A673 (cell line): Measurements from ENCODE around the gene SIK2. TPM values are rescaled to one million over a fixed set of nuclear protein-coding genes. Genes with fewer than 3 reads are reported as not detected.

Experiments used
- BruUV-seq: library from RNA; stranded (reverse); fragments of 400-500 nt; replicated peaks from 2 replicates; lab custom pipeline; 2021; lab: Mats Ljungman, UMichigan
- CTCF ChIA-PET: fragments of 300-600 bp; sonication (Branson Sonifier 250); formaldehyde crosslinking; loops from one replicate; lab custom pipeline; 2022; ENCODE audit warnings: antibody characterized with exemption; lab: Charles Lee
- POLR2A ChIA-PET: fragments of 300-600 bp; sonication (Branson Sonifier 250); formaldehyde crosslinking; loops from one replicate; lab custom pipeline; 2022; ENCODE audit warnings: antibody characterized with exemption; ENCODE audit not compliant: low non-redundant PET; lab: Charles Lee
- DNase-seq: peaks from one replicate; pipeline ENCODE4 v3.0.0-alpha.2; 2015; ENCODE audit warnings: low spot score
- H3K27ac ChIP-seq: fragments of 200-600 bp; sonication (generic); 2 replicates; pipeline ENCODE4 v1.5.1; 2016; ENCODE audit warnings: mixed run types, low read depth, mild to moderate bottlenecking, mixed read lengths, antibody characterized with exemption, low read length; ENCODE audit not compliant: poor library complexity, severe bottlenecking
- H3K27me3 ChIP-seq: fragments of 200-600 bp; sonication (generic); replicated peaks from 2 replicates; pipeline ENCODE4 v1.6.1; 2017; ENCODE audit warnings: mixed run types, low read depth, mild to moderate bottlenecking, mixed read lengths, antibody characterized with exemption, low read length; ENCODE audit not compliant: insufficient read depth, poor library complexity
- H3K36me3 ChIP-seq: fragments of 200-600 bp; sonication (generic); 2 replicates; pipeline ENCODE4 v1.6.1; 2016; ENCODE audit warnings: mixed run types, mild to moderate bottlenecking, mixed read lengths, antibody characterized with exemption, low read length; ENCODE audit not compliant: insufficient read depth, poor library complexity, severe bottlenecking
- H3K4me1 ChIP-seq: fragments of 200-600 bp; sonication (generic); 2 replicates; pipeline ENCODE4 v1.6.1; 2017; ENCODE audit warnings: mixed run types, mild to moderate bottlenecking, mixed read lengths, antibody characterized with exemption, low read length; ENCODE audit not compliant: insufficient read depth, poor library complexity, severe bottlenecking
- H3K4me3 ChIP-seq: fragments of 200-600 bp; sonication (generic); 2 replicates; pipeline ENCODE4 v1.5.1; 2016; ENCODE audit warnings: low read depth, mixed run types, mild to moderate bottlenecking, mixed read lengths, low read length; ENCODE audit not compliant: poor library complexity, severe bottlenecking
- H3K9me3 ChIP-seq: fragments of 200-600 bp; sonication (generic); 2 replicates; pipeline ENCODE4 v1.6.1; 2016; ENCODE audit warnings: mixed run types, low read depth, mild to moderate bottlenecking, mixed read lengths, antibody characterized with exemption, low read length; ENCODE audit not compliant: poor library complexity, severe bottlenecking
- EZH2 ChIP-seq: fragments of 200-600 bp; sonication (generic); IDR thresholded peaks from 2 replicates; pipeline ENCODE4 v1.6.1; 2017; ENCODE audit warnings: borderline replicate concordance, low read depth, mild to moderate bottlenecking, mixed read lengths, antibody characterized with exemption, low read length; ENCODE audit not compliant: poor library complexity, severe bottlenecking
- intact Hi-C: fragments of 100-400 bp; cut with micrococcal nuclease; formaldehyde crosslinking; loops from one replicate; pipeline ENCODE4 v1.10.0; 2022; ENCODE audit not compliant: unreplicated experiment
- total RNA-seq: library from RNA; stranded (reverse); gene quantifications from 2 replicates; pipeline ENCODE4 v1.2.3, GENCODE V29; 2021
- TF ChIP-seq, protein P1 (sequence below): fragments of 300-800, 200-600 bp; sonication (generic); conservative IDR thresholded peaks from 2 replicates; pipeline ENCODE4 v1.5.1; 2017; ENCODE audit warnings: low read depth, mild to moderate bottlenecking, antibody characterized with exemption, low read length, moderate library complexity, mixed read lengths

The SIK2 gene
- total RNA-seq, 1 experiment from 2014 or later: 18.7 TPM

DNA sequence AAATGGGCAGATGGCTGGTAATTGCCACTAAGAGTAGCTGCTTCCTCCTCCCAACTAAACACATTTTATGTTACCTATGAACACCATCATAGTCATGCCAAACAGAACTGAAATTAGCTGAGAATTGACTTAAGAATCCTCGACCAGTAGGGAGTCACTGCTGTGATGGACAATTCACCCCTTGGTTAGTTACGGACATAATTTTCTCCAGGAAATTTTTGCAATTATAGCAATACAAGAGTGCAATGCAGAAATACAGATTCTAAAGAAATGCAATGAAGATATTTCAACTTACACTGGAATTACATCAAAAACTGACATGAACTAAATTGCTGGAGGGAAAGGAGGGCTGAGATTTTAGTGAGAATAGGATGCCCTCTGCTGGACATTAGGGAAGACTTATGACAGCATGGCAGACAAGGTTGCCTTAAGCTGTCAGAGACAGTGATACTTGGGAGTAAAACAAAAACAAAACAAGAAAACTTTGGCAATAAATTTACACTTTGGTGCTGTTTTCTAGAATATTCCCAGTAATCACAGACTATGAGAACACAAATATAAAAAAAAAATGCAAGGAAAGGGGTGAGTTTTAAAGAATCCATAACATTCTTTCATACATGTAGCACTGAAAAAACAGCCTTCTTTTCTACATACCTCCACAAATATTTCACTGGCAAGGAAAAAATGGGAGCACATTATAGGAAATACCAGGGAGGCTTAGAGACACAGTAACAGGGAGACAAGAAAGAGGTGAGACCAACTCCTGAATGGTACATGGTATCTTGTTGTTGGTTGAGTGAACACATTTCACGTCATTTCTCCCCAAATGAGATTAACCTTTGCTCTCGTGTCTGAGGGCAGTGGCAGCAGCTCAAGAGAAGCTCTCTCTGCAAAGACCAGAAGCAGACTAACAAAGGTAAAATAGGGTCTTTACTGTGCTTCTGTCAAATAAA is 175.1 kb downstream of the SIK2 start:
- H3K27ac ChIP-seq: peak overlapping the region; percentile 7
- no peaks in the 10 kb centered on the region for H3K27me3 ChIP-seq
- H3K36me3 ChIP-seq: no peaks in the 10 kb centered on the region
- TF ChIP-seq, protein P1, sequence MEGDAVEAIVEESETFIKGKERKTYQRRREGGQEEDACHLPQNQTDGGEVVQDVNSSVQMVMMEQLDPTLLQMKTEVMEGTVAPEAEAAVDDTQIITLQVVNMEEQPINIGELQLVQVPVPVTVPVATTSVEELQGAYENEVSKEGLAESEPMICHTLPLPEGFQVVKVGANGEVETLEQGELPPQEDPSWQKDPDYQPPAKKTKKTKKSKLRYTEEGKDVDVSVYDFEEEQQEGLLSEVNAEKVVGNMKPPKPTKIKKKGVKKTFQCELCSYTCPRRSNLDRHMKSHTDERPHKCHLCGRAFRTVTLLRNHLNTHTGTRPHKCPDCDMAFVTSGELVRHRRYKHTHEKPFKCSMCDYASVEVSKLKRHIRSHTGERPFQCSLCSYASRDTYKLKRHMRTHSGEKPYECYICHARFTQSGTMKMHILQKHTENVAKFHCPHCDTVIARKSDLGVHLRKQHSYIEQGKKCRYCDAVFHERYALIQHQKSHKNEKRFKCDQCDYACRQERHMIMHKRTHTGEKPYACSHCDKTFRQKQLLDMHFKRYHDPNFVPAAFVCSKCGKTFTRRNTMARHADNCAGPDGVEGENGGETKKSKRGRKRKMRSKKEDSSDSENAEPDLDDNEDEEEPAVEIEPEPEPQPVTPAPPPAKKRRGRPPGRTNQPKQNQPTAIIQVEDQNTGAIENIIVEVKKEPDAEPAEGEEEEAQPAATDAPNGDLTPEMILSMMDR: peak; percentile 93
- TF ChIP-seq EZH2: no peak
- no peaks in the 10 kb centered on the region for H3K9me3 ChIP-seq
- ChIA-PET POLR2A (no interaction called here), CTCF (interaction anchor here (0.5 to 2.2 kb wide), 15 partner anchors 11 to 328 kb away, joined by 3 to 17 read pairs (median 4); partner anchors contain the start of genes PPP2R1B and SIK2)
- no peak overlapping the region for H3K4me3 ChIP-seq
- intact Hi-C loops: loop anchor here (1.0 kb wide), 2 partner anchors 175 to 323 kb away; partner anchors contain the start of gene SIK2
- peak; percentile 88 for DNase-seq
- BruUV-seq: no TSS peak
- peaks cover 7% of the 10 kb centered on the region for H3K4me1 ChIP-seq

GRCh38 chr11:111778047-111778558 is 175.9 kb downstream of the SIK2 start:
- intact Hi-C loops: no loop called here
- Histone ChIP-seq H3K36me3 (no peaks in the 10 kb centered on the region), H3K27me3 (no peaks in the 10 kb centered on the region), H3K4me3 (no peak overlapping the region), H3K27ac (peak overlapping the region; percentile 7), H3K4me1 (peaks cover 9% of the 10 kb centered on the region), H3K9me3 (no peaks in the 10 kb centered on the region)
- no TSS peak for BruUV-seq
- TF ChIP-seq, protein P1: no peak
- TF ChIP-seq EZH2: no peak
- ChIA-PET POLR2A (no interaction called here), CTCF (interaction anchor here (0.7 to 2.2 kb wide), 3 partner anchors 63 to 175 kb away, joined by 4 to 17 read pairs (median 6); partner anchors contain the start of gene SIK2)
- DNase-seq: no peak

DNA sequence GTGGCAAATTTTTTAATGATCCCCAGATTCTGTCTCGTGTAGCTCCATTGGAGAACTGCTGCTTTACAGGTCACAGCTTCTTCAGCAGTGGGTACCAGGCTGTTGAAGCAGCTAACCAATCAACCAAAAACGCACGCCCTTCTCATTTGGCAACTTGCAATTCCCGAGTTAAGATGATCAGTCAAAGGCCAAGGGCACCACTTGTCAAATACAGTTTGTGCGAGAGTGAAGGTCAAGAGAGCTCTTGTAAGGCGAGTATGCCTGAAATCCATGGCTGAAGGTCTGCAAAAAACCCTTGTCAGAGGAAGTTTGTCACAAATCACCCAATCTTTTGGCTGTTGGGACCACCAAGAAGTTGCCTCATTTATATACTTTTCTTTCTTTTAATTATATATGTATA is 176.9 kb downstream of the SIK2 start:
- CTCF ChIA-PET: no interaction called here
- TF ChIP-seq, protein P1: no peak
- TF ChIP-seq EZH2: no peak
- intact Hi-C loops: no loop called here
- POLR2A ChIA-PET: no interaction called here
- Histone ChIP-seq H3K9me3 (no peaks in the 10 kb centered on the region), H3K36me3 (no peaks in the 10 kb centered on the region), H3K4me3 (no peak overlapping the region), H3K27ac (no peak overlapping the region), H3K4me1 (peaks cover 9% of the 10 kb centered on the region), H3K27me3 (no peaks in the 10 kb centered on the region)
- no TSS peak for BruUV-seq
- no peak for DNase-seq

Other genes starting within 250 kb of the SIK2 start
- not detected in 2 replicates for gene POU2AF1, start 223.2 kb upstream of the SIK2 start, total RNA-seq
- not detected in 2 replicates for gene BTG4, start 90.1 kb upstream of the SIK2 start, total RNA-seq
- 0.58 TPM in 1 of 2 replicates, not detected in the other for gene HOATZ, start 87.7 kb upstream of the SIK2 start, total RNA-seq
- gene LAYN, start 61.7 kb upstream of the SIK2 start, total RNA-seq: 9.6 and 10.0 TPM in 2 replicates
- gene PPP2R1B, start 163.9 kb downstream of the SIK2 start, total RNA-seq: 72.2 and 80.0 TPM in 2 replicates